Muscle of arm (tissue), 12 donors: Measurements from ENCODE around the gene NR5A1. TPM values are rescaled to one million over a fixed set of nuclear protein-coding genes. Genes with fewer than 3 reads are reported as not detected.

Experiments used
- DNase-seq: peaks from one replicate; pipeline ENCODE4 v3.0.0-alpha.2; 2013
- polyA plus RNA-seq, 12 donors: library from polyadenylated mRNA; unstranded; fragments of 120-200 nt; gene quantifications; one replicate each; pipeline ENCODE4 v1.2.1, GENCODE V29; 2013; ENCODE audit not compliant: insufficient read length in 12 of 12

The NR5A1 gene
- polyA plus RNA-seq, 12 donors = 0.10 TPM; not detected in 11

DNA sequence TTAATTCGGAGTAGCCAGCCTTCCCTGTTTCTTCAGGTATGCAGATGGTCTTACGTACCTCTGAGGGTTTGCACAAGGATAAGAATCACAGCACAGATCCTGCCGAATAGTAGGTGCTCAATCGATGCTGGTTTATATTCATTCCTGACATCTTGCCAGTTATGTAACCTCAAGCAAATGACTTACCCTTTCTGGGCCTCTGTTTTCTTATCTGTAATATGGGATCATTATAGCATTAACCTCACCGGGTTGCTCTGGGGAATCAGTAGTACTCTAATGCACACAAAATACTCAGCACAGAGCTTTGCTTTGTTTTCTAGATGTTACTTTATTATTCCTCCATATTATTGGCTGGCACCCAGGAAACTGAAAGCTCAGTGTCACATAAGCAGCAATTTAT, 7.7 kb upstream of the NR5A1 start:
- no peak for DNase-seq

DNA sequence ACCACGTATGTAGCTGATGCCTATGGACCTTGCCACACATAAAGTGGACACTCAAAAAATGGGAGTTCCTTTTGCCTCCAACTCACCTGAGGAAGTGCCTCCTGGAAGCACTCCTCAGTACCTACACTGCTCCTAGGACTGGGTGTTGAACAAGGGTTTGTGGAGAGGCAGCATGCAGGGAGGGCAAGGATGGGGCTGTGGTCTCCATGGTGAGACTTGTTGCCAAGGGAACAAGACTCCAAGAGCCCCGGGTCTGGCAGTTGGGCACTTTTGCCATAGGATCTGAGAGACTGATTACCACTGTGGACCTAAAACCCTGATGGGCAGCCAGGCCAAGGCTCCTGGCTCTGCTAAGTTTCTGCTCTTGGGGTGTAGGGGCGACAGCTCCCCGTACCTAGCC, 6.9 kb upstream of the NR5A1 start:
- DNase-seq = no peak

DNA sequence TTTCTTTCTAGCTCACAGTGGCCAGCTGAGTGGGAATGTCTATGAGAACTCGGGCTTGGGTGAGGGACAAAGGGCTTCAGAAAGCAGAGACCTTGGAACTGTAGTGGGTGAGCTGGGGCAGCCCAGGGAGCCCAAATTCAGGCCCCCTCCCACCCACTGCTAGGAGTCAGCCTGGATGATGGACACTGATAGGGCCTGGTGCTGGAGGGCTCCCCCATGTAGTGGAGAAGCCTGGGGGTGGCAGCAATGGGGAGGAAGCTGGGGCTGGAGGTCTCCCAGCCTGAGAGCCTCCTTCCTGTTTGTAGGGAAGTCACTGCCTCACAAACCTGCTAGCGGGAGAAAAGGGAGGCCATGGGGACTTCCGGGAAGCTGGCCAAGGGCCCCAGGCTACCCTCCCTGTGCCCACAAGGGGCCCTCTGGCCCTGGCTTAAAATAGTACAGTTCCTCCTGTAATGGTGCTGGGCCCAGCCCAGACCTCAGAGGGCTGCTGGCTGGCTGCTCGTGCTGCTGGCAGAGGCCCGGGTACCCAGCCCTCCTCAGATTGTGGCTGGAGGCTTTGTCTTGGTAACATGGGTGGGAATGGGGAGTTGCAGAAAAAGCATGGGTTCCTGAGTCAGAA, 6.3 kb upstream of the NR5A1 start:
- no peak for DNase-seq

DNA sequence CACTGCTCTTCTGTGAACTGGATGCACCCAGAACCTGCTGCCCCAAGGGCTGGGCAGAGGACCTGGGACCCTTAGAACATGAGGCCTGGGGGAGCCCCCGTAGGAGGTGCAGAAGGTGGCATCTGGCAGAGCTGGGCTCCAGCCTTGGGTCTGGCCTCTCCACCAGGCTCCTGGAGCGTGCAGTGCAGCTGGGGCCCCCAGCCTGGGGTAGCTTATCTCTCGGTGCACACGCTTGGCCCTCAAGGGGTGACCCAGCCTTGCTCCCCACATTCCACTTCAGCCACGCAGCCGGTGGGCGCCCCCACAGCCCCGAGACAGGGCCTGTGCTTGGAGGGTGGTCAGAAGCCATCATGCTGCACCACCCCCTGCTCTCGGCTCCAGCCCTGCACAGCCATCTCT, 5.6 kb upstream of the NR5A1 start:
- no peak for DNase-seq

DNA sequence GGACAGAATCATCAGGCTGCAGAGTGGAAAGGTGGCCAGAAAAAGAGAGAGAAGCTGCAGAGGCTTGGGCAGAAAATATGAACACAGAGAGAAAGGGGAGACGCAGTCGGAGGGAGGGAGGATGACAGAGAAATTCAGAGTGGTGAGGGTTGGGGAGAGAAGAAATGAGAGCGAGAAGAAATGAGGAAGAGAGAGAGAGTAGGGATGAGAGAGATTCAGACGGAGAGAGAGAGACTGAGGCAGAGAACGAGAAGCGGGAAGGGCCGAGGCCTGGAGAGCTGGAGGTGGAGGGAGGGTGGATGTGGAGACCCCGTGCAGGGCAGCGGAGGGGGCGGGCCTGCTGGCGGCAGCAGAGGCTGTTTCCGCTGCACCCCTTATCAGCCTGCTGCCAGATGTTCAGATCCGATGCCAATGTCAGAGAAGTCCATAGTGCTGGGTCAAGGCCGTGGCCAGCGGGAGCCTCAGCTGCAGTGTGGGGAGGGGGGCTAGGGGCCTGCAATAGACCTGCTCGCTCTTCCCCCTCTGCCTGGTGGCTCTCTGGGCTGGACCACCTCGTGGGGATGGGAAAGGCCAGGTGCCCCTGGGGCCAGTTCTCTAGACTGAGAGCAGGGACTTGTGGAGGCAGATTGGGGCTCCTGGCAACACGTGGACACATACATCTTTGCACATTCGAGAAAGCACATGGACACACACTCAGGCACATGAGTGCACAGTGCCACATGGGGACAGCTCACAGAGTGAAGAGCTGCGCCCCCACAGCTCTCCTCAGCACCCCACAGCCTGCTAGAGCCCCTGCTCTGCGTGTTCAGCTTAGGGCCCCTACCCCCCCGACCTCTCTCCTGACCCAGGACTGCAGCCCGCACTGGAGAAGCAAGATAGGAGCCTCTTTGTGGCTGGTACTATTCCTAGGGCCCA, 4.9 kb upstream of the NR5A1 start:
- DNase-seq = no peak

DNA sequence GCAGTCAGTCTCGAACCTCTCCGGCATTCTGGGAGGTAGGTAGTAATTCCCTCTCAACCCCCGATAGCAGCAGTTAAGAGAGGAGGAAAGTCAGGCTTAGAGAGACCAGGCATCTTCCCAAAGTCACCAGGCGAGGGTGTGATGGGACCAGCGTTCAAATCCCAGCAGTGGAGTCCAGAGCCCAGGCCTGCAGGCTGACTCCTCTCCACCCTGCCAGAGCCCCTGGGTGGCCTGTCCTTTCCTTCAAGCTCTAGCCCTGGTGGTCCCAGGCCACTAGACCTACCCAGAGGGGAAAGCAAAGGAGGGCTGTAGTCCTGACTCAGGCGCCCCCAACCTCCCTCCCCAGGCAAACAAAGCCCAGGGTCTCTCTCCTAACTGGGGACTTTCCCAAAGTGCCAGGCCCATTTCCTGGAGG, 4.2 kb upstream of the NR5A1 start:
- DNase-seq = no peak

DNA sequence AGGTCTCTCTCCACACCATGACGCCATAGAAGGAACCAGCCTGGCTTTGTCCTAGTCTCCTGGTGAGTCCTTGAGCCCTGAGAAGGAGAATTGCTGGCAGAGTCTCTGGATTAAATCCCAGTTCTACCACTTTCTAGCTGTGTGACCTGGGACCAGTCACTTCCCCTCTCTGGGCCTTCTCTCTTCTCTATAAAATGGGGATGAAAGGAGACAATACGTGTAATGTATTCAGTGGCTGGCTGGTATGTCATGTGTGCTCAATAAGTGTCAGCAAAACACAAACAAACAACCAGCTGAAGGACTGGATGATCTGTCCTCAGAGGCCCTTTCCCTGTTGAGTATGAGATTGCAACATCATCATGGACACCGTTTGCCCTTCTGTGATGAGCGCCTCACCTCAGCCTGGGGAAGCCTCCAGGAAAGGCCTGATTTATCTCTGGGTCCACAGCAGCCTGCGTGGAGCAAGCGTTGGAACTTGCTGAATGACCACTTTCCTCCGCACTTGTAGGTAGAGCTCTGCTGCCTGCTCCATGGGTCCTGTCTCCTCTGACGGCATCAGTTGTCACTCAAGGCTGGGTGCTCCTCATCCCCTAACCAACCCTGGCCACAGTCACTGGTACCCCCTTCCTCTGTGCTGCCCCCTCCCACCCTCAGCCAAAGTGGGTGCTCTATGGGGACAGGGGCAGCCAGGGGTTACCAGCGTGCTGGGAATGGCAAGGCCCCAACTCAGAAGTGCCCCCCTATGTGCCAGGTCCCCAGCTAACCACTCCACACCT, 3.6 kb upstream of the NR5A1 start:
- no peak for DNase-seq

DNA sequence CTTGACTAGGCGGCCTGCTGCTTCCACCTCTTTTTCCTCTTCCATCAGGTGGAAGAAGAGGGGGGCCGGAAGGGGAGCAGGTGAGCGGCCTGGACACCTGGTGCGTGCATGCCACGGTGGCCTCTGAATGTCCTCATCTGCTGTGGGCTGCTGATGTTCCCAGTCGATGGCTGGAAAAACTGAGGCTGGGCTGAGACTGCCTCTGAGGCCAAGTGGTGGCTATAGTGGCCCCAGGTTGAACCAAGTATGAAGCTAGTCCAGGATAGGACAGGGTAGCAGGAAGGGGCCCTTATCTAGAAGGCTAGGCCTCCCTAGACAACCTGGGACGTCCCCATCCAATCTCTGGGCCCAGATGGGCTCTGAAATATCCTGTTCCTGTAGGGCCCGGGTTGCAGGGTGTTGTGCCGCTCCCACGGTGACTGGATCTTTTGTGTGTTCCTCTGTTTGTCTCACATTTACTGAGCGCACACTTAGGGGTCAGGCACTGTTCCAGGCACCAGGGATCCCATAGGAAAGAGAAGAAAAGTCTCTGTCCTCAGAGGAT, 753 bp upstream of the NR5A1 start:
- no peak for DNase-seq

DNA sequence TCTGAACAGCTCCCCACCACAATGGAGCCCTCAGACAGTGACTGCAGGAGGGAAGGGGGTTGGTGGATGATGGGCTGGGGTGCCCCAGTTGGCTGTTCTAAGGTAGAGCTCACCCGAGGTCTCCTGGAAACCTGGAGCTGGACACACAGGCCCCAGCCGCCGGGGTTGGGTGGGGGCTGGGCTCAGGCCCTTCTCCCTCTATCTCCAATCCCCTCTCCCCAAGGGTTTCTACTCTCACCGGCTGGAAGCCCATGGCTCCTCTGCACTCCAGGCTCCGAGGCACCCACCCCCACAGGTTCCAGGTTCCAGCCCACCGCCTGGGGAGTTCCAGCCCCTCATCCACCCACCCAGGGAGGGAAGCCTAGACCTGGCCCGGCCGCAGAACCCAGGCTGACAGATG, 766 bp downstream of the NR5A1 start:
- DNase-seq = no peak

DNA sequence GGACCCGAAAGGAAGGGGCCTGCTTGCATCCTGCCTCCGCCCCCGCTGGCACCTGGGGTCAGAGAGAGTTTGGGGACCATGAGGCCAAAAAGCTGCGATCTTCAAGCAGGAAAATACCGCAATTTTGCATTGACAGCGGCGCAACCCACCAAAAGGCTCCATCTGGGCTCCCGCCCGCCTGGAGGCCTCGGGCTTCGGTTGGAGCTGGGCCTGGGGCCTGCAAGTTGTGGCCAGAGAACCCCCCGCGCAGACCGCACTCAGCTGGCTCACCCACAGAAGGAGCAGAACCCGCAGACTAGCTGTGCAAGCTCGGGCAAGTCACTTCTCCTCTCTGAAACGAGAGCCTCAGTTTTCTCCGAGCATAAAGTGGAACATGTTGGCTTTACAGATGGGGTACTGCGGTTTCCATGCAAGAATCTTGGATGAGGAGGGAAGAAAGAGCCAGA, 1.3 kb downstream of the NR5A1 start:
- DNase-seq = no peak

DNA sequence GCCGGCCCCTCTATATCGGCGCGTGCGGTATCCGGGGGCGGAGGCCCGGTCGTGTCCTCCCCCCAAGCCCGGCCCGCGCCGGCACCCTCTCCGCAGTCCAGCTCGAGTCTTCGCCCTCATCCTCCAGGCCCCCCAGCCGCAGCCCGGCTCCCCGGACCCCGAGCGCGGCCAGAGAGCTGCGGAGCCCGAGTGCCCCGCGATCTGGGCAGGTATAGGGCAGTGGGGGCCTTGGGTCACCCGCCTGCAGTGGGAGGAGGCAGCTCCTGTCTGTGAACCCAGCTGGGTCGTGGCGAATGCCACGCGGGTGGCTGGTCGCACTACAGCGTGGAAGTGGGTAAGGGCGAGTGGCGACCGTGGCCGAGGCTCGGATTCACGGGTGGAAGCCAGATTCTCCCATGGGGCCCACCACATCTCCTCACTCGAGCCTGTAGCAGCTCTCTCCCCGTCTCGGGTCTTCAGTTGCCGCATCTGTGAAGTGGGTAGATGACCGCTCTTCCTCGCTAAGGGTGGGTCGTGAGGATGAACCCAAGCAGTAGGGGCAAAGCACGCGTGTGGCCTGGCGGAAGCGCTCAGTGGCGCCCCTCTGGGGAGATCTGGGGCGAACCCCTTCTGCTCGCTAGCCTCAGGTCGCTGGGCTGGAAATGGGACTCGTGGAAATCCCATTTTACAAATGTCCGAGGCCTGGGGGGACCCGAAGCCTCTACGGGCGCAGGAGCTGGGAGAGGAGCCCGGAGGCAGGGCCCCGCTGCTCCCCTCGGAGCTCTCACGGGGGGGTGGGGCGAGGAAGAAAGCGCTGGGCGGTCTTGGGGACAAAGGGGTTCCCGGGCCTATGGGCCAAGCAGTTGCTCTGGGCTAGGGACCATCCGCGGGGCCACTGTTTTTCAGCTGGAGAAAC, 1.9 kb downstream of the NR5A1 start:
- no peak for DNase-seq

DNA sequence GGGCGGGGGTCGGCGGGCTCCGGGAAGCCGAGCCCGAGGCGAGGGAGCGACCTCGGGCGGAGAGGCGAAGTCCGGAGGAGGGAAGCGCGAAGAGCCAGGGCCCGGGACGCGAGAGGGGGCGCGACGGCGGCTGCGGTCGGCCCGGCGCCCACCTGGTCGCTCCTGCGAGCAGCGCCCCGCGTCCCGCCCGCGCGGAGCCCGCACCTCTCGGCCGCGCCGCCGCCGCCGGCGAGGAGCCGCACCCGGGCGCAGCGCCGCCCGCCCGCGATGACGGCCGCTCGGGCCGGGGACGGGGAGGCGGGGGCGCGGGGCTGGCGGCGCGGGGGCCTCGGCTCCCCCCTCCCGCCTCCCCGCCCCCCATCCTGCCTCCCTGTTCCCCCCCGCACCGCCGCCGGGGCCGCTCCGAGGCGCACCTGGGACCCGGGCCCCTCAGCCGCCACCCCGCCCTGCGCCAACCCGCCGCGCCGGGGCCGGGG, 2.6 kb downstream of the NR5A1 start:
- no peak for DNase-seq

DNA sequence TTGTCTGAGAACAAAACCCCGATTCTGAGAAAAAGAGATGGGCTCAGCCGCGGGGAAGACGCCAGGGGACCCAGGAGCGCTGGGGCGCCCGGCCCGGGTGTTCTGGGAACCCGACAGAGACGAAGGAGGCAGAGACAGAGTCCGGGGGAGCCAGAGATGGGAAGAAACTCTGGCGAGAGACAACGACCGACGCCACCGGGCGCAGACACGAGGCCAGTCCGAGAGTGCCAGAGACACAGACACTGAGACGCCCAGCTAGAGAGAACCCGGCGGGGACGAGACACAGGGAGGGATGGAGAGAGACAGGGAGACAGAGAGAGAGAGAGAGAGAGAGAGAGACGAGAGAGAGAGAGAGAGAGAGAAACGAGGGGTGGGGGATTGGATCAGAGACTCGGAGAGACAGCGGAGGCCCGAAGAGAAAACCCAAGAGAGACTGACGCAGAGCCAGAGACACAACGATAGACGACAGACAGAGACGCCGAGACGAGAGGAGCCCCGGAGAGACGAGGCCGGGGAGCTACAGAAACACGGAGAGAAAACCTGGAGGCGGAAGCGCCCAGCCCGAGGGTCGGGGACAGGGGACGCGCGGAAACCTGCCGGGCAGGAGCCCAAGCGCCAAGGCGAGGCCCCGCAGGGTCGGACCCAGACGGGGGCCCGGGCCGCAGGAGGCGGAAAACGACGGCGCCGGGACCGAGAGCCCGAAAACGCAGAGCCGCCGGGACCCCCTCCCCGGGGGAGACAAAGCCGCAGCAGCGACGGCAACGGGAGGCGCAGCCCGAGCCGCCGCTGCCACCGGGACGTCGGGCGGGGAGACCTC, 3.3 kb downstream of the NR5A1 start:
- DNase-seq = peak; percentile 14

DNA sequence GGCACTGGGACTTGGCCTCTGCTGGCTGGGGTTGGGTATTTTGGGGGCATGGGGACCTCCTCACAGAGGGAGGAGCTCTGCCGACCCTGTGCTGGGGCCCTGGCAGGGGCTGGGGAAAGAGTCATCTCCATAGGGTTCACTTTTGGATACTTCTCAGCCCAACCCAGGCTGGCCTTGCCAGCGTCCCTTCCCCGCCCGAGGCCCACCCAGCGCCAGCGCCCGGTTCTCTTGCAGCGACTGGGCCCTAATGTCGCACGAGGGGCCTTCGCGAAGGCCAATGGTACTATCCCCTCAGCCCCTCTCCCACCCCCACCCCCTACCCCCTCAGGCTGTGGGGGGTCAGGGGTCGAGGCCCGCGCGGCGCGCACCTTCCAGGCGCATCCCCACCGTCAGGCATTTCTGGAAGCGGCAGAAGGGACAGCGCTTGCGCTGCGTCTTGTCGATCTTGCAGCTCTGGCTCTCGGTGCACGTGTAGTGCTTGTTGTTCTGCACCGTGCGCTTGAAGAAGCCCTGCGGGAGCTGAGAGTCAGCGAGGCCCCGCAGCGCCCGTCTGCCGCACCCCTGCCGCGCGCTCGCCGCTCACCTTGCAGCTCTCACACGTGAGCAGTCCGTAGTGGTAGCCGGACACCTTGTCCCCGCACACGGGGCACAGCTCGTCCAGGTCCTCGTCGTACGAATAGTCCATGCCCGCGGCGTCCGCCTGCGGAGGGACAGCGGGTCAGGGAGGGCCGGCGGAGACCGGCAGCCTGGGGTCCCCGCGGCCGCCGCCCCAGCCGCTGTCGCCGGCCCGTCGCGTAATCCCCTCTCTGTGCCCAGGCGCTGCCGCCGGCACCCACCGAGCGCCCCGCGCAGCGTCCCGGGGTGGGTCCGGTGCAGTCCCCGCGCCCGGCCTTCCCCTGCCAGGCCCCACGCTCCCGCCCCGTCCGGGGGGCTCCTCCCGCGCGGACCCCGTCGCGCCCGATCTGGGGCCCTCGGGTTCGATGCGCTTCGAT, 4.2 kb downstream of the NR5A1 start:
- DNase-seq = no peak

DNA sequence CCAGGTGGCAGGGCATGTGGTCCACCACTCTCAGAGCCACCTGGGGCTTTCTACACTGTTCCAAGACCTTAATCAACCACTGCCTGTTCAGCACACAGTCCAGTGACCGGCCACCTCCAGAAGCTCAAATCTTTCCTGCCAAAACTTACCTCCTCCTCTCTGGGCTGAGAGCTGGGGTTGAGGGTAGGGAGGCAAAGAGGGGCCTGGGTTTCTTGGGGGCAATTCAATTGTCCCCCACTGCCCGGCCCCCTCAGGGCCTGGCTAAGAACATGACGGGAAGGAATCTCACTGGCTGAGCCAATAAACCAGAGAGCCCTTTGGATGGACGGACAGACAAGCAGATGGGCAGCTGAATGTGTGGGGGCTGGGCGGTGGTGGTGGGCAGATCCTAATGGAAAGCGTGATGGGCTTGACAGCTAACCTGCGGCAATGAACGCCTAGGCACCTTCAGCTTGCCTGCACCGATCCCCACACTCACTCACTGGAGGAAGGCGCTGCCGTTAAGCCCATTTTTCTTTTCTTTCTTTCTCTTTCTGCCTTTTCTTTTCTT, 5.4 kb downstream of the NR5A1 start:
- no peak for DNase-seq

DNA sequence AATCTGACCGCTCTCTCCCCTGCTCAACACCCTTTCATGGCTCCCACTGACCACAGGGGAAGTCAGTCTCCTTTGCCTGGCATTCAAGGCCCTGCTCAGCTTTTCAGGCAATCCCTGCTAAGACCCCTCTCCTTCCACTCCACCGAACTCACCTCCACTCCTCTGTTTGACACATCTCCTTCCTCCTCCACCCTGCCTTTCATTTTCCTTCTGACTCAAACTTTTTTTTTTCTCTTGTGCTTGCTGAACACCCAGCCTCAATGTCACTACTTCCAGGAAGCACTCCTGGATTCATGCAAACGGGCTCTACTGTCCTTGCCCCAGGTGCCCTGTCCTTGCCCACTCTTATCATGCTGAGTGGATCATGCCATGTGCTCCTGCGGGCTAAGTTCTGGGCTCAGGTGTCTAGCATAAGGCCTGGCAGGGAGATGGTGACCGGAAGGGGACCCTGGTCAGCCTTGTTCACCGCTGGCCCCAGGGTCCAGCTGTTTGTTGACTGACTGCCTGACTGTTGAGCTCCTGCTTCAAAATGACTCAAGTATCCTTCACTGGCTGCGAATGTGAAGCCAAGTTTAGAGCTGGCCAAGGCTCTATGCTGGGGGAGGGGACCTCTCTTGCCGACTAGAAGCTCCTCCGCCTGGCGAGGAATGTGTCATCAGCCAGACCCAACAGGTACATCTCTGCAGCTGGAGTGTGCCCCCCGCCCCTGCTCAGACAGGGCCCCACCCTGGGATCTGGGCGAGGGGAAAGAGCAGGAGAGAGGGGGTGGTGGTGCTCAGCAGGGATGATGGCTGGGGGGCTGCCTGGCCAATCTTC, 6.2 kb downstream of the NR5A1 start:
- no peak for DNase-seq

DNA sequence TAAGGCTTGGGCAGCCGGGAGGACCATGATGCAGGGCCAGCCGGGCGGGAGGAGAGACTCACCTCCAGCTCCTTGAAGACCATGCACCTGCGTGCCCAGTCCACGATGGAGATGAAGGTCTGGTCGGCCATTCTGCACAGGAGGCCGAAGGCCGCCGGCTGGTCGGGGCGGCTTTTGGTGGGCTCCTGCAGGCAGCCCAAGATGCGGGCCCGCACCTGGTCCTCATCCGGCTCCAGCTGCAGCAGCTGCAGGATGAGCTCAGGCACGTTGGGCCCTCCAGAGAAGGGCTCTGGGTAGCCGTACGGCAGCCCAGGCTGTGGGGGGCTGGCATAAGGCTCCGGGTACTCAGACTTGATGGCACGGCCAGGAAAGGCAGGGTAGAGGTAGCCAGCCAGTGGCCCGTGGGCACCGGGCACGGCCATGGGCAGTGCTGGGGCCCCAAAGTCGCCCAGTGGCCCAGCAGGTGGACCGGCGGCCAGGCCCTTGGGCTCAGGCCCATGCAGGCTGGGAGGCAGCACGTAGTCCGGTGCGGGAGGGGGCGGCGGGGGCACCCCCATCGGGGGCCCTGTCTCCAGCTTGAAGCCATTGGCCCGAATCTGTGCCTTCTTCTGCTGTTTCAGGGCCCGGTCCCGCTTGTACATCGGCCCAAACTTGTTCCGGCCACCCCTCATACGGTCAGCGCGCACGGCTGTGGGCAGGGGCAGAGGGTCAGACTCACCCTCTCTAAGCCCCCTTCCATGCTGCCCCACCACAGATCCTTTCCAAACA, 7.0 kb downstream of the NR5A1 start:
- DNase-seq = no peak
